Ishikawa (cell line): Measurements from ENCODE around the gene PRAMEF20.

Experiments
- CEBPB ChIP-seq: IDR thresholded peaks from 2 replicates; pipeline ENCODE4 v1.6.1; 2012
- CREB1 ChIP-seq: IDR thresholded peaks from 2 replicates; pipeline ENCODE4 v1.6.1; 2012; ENCODE audit warnings: low read depth
- RAD21 ChIP-seq: IDR thresholded peaks from 2 replicates; pipeline ENCODE4 v1.6.1; 2012; ENCODE audit warnings: low read depth
- REST ChIP-seq: IDR thresholded peaks from 2 replicates; pipeline ENCODE4 v1.6.1; 2012; ENCODE audit warnings: low read depth, mild to moderate bottlenecking

DNA sequence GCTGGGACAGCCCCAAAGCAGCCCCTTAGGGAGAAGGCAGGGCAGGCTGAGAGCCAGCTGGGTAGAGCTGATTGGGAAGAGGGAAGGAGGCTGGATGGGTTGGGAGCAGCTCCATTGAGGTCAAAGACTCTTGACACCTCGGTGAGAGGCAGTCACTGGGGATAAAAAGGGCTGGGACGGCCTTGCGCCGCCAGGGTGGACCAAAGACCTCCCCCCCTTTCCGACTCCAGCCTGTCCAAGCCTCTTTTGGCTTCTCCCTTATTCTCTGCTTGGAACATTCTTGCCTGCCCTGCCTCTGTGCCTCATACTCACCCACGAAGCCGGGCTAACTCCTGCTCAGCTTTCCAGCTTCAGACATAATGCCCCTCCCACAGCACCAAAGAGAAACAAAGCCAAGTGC, 52.4 kb downstream of the PRAMEF20 start:
- TF ChIP-seq CEBPB (no peak), REST (no peak), CREB1 (no peak), RAD21 (no peak)
